ENCODE measurements around the gene CNR1.

DNA sequence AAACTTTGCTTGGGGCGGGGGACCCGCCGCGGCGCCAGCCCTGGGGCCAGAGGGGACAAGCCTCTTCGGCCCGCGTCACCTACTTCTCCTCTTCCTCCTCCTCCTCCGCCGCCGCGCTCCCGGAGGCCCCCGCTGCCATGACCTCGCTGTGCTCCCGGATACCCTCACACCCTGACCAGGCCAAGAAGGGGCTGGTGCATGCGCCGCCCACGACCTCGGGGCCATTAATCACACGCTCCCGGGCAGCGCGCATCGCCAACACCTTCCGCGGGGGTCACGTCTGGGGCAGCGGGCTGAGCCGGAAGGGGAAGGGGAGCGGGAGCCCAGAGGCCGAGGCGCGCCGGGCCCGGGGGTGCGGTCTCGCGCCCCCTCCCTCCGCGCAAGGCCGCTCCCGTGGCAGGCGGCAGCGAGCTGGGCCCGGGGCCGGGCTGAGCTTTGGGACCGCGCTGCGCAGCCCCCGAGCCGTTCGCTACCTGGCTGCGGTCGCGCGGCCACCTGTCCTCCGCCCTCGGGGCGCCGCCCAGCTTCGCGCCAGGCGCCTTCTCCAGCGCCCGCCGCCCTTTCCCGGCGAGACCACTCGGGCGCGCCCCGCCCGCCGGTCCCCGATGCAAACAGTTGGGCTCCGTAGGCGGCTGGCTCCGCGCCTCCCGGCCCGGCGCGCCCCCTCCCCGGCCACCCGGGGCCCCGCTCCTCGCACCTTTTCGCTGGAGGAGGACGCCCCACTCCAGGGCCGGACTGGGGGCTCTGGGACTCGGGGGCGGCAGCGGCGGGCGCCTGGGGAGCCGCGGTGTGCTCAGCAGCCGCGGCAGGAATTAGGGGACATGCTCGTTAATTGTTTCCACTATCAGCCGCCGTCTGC is 575 bp upstream of the CNR1 start:
- TF ChIP-seq CTCF (IDR thresholded peaks at IDR 0.05 in 2 of 3, conservative IDR thresholded peaks at IDR 0.05 in 1 of 3; ENCODE audit: borderline replicate concordance in 1 of 3, insufficient read depth in 1 of 3, low read depth in 2 of 3, low read length in 2 of 3), result no peak
- TF ChIP-seq ZFX (IDR thresholded peaks at IDR 0.05), result no peak
- TF ChIP-seq POLR2AphosphoS5 (IDR thresholded peaks at IDR 0.05; ENCODE audit: low read depth, low read length), result no peak
- no peak for TF ChIP-seq POLR2A (IDR thresholded peaks at IDR 0.05; ENCODE audit: borderline replicate concordance, extremely low read depth, insufficient read depth, insufficient read length)
- TF ChIP-seq CEBPB (IDR thresholded peaks at IDR 0.05; ENCODE audit: low read depth), result no peak
- TF ChIP-seq EZH2 (IDR thresholded peaks at IDR 0.05), result no peak
- TF ChIP-seq, protein P1, sequence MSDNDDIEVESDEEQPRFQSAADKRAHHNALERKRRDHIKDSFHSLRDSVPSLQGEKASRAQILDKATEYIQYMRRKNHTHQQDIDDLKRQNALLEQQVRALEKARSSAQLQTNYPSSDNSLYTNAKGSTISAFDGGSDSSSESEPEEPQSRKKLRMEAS (IDR thresholded peaks at IDR 0.05), result no peak
- TF ChIP-seq, protein P2, sequence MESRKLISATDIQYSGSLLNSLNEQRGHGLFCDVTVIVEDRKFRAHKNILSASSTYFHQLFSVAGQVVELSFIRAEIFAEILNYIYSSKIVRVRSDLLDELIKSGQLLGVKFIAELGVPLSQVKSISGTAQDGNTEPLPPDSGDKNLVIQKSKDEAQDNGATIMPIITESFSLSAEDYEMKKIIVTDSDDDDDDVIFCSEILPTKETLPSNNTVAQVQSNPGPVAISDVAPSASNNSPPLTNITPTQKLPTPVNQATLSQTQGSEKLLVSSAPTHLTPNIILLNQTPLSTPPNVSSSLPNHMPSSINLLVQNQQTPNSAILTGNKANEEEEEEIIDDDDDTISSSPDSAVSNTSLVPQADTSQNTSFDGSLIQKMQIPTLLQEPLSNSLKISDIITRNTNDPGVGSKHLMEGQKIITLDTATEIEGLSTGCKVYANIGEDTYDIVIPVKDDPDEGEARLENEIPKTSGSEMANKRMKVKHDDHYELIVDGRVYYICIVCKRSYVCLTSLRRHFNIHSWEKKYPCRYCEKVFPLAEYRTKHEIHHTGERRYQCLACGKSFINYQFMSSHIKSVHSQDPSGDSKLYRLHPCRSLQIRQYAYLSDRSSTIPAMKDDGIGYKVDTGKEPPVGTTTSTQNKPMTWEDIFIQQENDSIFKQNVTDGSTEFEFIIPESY (IDR thresholded peaks at IDR 0.05; ENCODE audit: extremely low read depth, insufficient replicate concordance, low read length), result no peak
- TF ChIP-seq, protein P3, sequence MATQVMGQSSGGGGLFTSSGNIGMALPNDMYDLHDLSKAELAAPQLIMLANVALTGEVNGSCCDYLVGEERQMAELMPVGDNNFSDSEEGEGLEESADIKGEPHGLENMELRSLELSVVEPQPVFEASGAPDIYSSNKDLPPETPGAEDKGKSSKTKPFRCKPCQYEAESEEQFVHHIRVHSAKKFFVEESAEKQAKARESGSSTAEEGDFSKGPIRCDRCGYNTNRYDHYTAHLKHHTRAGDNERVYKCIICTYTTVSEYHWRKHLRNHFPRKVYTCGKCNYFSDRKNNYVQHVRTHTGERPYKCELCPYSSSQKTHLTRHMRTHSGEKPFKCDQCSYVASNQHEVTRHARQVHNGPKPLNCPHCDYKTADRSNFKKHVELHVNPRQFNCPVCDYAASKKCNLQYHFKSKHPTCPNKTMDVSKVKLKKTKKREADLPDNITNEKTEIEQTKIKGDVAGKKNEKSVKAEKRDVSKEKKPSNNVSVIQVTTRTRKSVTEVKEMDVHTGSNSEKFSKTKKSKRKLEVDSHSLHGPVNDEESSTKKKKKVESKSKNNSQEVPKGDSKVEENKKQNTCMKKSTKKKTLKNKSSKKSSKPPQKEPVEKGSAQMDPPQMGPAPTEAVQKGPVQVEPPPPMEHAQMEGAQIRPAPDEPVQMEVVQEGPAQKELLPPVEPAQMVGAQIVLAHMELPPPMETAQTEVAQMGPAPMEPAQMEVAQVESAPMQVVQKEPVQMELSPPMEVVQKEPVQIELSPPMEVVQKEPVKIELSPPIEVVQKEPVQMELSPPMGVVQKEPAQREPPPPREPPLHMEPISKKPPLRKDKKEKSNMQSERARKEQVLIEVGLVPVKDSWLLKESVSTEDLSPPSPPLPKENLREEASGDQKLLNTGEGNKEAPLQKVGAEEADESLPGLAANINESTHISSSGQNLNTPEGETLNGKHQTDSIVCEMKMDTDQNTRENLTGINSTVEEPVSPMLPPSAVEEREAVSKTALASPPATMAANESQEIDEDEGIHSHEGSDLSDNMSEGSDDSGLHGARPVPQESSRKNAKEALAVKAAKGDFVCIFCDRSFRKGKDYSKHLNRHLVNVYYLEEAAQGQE (IDR thresholded peaks at IDR 0.05; ENCODE audit: low read depth), result no peak
- TF ChIP-seq YY1 (IDR thresholded peaks at IDR 0.05; ENCODE audit: extremely low read depth, insufficient replicate concordance, low read depth, low read length), result no peak

All from HCT116 (cell line).